BE2C (cell line): ENCODE data around the gene KRT4.

Experiments used
- DNase-seq: peaks from one replicate; pipeline ENCODE4 v3.0.0-alpha.2; 2020
- H3K27me3 ChIP-seq: fragments of 250-450 bp; sonication (Bioruptor Pico); 2 replicates; pipeline ENCODE4 v1.5.1; 2020; ENCODE audit warnings: mild to moderate bottlenecking
- H3K36me3 ChIP-seq: fragments of 250-450 bp; sonication (Bioruptor Pico); 2 replicates; pipeline ENCODE4 v1.5.1; 2020; ENCODE audit warnings: mild to moderate bottlenecking
- H3K4me1 ChIP-seq: fragments of 250-450 bp; sonication (Bioruptor Pico); 2 replicates; pipeline ENCODE4 v1.5.1; 2020
- H3K4me3 ChIP-seq: 2 replicates; pipeline ENCODE4 v1.5.1; 2011; ENCODE audit warnings: low read depth, low read length
- H3K9me3 ChIP-seq: fragments of 250-450 bp; sonication (Bioruptor Pico); 2 replicates; pipeline ENCODE4 v1.5.1; 2020
- CTCF ChIP-seq: IDR thresholded peaks from 2 replicates; pipeline ENCODE4 v1.5.1; 2012; ENCODE audit warnings: mild to moderate bottlenecking, low read depth, low read length

Gene KRT4

GRCh38 chr12:52851787-52852186 lies 37.9 kb upstream of the KRT4 start:
- Histone ChIP-seq H3K9me3 (no peaks in the 10 kb centered on the region), H3K36me3 (no peaks in the 10 kb centered on the region), H3K27me3 (peaks cover 8% of the 10 kb centered on the region), H3K4me1 (no peaks in the 10 kb centered on the region), H3K4me3 (no peak overlapping the region)
- no peak for TF ChIP-seq CTCF
- no peak for DNase-seq

DNA sequence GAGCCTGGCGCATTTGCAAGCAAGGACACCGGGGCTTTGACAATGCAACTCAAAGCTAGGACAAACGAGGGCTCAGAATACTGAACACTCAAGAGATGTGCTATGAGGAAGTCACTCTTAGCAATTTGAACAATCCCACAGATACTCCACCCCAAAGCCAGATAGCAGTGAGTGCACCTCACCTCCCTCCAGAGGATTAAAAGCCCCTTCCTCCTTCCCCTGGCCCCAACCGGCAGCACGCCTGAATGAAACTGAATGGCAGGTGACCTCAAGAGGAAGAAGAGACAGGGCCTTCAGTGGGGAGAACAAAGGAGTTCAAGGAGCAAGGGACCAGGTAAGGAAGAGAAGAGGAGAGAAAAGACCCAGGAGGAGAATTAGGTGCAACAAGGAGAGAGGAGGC lies 36.8 kb upstream of the KRT4 start:
- TF ChIP-seq CTCF, result no peak
- DNase-seq, result no peak
- Histone ChIP-seq H3K27me3 (peaks cover 8% of the 10 kb centered on the region), H3K4me1 (no peaks in the 10 kb centered on the region), H3K9me3 (no peaks in the 10 kb centered on the region), H3K36me3 (no peaks in the 10 kb centered on the region), H3K4me3 (no peak overlapping the region)

- no peaks in the 10 kb centered on the region for H3K4me1 ChIP-seq
- H3K9me3 ChIP-seq, result no peaks in the 10 kb centered on the region
- DNase-seq, result no peak
- H3K27me3 ChIP-seq, result peaks cover 8% of the 10 kb centered on the region
- H3K36me3 ChIP-seq, result no peaks in the 10 kb centered on the region
- no peak for TF ChIP-seq CTCF
- H3K4me3 ChIP-seq, result no peak overlapping the region
Measured at GRCh38 chr12:52849511-52849910, 35.6 kb upstream of the KRT4 start.

GRCh38 chr12:52848661-52849255 lies 34.8 kb upstream of the KRT4 start, which contains the start of gene KRT78:
KRT78 (minus strand) TSS chr12:52848994; CDS start chr12:52848930, 64 bp downstream.
- no peaks in the 10 kb centered on the region for H3K9me3 ChIP-seq
- no peak for TF ChIP-seq CTCF
- H3K4me1 ChIP-seq, result no peaks in the 10 kb centered on the region
- peaks cover 8% of the 10 kb centered on the region for H3K27me3 ChIP-seq
- DNase-seq, result no peak
- H3K36me3 ChIP-seq, result no peaks in the 10 kb centered on the region
- H3K4me3 ChIP-seq, result no peak within 1 kb of the TSS

DNA sequence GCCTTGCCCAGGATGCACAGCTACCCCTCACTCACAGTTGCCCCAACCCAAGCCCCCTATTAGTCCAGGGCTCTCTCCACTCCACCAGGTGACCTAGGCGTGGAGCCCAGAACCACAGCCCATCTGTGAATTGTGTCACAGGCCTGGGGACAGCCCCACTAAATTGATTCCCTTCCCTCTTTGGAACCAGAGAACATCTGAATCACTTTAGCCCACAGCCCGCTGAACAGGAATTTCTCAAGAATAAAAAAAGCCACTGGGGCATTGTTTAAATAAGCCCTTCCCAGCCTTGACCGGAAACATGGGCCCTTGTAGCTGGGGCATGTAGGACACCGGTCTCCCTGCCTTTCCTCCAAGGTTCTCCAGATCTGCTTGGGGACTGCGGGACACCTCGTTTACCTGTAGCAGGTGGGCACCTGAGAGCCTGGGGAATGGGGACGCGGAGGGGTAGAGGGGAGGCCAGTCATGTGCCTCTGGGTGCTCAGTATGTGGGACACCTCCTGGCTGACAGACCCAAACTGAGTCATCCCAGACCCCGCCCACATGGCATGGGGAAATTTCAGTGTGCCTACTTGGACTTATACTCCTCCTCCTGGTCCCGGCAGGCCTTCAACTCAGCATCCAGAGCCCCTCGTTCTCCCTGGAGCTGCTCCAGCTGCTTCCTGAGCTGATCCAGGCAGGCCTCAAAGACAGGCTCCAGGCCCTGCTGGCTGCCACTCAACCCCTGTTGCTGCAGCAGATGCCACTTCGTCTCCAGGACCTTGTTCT lies 33.6 kb upstream of the KRT4 start:
- Histone ChIP-seq H3K4me1 (no peaks in the 10 kb centered on the region), H3K27me3 (peaks cover 9% of the 10 kb centered on the region), H3K4me3 (no peak overlapping the region), H3K36me3 (no peaks in the 10 kb centered on the region), H3K9me3 (no peaks in the 10 kb centered on the region)
- no peak for DNase-seq
- no peak for TF ChIP-seq CTCF

GRCh38 chr12:52846356-52846970 lies 32.5 kb upstream of the KRT4 start:
- no peak for DNase-seq
- no peak for TF ChIP-seq CTCF
- no peaks in the 10 kb centered on the region for H3K36me3 ChIP-seq
- no peaks in the 10 kb centered on the region for H3K4me1 ChIP-seq
- H3K27me3 ChIP-seq, result peaks cover 18% of the 10 kb centered on the region
- no peaks in the 10 kb centered on the region for H3K9me3 ChIP-seq
- no peak overlapping the region for H3K4me3 ChIP-seq
